Measurements from ENCODE around the gene FHIT. TPM values are rescaled to one million over a fixed set of nuclear protein-coding genes. Genes with fewer than 3 reads are reported as not detected.

Gene FHIT
- total RNA-seq, 4 donors from 2014 or later = 7.5 to 20.1 (median 13.5) TPM

DNA sequence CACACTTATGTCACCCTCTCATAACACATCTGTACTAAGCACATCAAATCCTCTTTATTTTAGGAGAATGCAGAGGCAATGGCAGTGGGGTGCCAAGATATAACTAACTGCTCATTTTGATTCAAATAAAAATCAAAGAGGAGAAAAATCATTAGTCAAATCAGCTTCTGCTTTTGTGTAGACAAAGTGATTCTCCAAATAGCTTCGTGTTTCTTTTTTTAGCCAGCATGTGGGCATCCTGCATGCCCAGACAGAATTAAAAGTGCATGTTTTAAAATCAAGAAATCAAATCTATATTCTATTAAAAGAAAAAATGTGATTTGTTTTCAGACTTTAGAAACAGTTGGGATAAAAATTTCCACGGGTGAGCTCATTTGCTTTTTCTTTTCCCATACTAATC lies 1440.1 kb downstream of the FHIT start:
- Histone ChIP-seq H3K9me3 (no peaks in the 10 kb centered on the region), H3K4me1 (peaks cover 0 to 4% (median 1%) of the 10 kb centered on the region in 4 donors), H3K36me3 (no peaks in the 10 kb centered on the region), H3K4me3 (no peak overlapping the region), H3K27me3 (no peaks in the 10 kb centered on the region), H3K27ac (no peak overlapping the region)
- intact Hi-C loops (cut with DNase I; ENCODE audit: low total_unique reads) (no loop called here), in situ Hi-C loops (cut with MboI; ENCODE audit: low pct_ligation_motif_present in 1 of 4, low pct_unique_long_range_greater_than_20kb in 1 of 4, low sequenced_read_pairs in 3 of 4) (no loop called here)
- no peak for TF ChIP-seq POLR2AphosphoS5 (IDR thresholded peaks at IDR 0.05)
- no peak for TF ChIP-seq POLR2A (IDR thresholded peaks at IDR 0.05)
- no peak for TF ChIP-seq EP300 (IDR thresholded peaks at IDR 0.05; ENCODE audit: low read depth)
- TF ChIP-seq, protein P1, sequence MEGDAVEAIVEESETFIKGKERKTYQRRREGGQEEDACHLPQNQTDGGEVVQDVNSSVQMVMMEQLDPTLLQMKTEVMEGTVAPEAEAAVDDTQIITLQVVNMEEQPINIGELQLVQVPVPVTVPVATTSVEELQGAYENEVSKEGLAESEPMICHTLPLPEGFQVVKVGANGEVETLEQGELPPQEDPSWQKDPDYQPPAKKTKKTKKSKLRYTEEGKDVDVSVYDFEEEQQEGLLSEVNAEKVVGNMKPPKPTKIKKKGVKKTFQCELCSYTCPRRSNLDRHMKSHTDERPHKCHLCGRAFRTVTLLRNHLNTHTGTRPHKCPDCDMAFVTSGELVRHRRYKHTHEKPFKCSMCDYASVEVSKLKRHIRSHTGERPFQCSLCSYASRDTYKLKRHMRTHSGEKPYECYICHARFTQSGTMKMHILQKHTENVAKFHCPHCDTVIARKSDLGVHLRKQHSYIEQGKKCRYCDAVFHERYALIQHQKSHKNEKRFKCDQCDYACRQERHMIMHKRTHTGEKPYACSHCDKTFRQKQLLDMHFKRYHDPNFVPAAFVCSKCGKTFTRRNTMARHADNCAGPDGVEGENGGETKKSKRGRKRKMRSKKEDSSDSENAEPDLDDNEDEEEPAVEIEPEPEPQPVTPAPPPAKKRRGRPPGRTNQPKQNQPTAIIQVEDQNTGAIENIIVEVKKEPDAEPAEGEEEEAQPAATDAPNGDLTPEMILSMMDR (IDR thresholded peaks at IDR 0.05) = no peak
- no peak for DNase-seq
- WGBS, 2 donors (ENCODE audit: low coverage in 1 of 2) = 77 to 79% methylated on average over 2 of the region's 2 CpGs

DNA sequence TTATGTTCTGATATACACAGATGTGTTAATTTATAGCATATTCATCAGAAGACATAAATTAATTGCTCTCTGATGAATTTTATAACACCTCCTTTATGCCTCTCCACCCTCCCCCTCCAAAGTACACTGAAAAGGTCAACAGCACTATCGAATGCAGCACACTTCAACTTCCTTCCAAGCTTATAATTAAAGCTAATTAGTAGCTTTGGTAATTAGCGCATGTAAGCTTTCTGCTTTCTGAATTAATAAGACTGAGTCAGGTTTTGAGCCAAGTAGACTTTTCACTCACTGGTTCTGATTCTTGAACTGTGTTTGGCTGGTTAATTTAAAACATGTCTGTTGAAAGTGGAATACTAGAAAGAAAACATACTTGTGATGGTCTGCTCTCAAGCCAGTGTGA lies 1440.6 kb downstream of the FHIT start:
- peaks cover 0 to 4% (median 1%) of the 10 kb centered on the region in 4 donors for H3K4me1 ChIP-seq
- H3K4me3 ChIP-seq = no peak overlapping the region
- H3K36me3 ChIP-seq = no peaks in the 10 kb centered on the region
- DNase-seq = no peak
- H3K27ac ChIP-seq = no peak overlapping the region
- 70 to 72% methylated on average over 2 of the region's 2 CpGs for WGBS, 2 donors (ENCODE audit: low coverage in 1 of 2)
- in situ Hi-C loops (cut with MboI; ENCODE audit: low pct_ligation_motif_present in 1 of 4, low pct_unique_long_range_greater_than_20kb in 1 of 4, low sequenced_read_pairs in 3 of 4) (no loop called here), intact Hi-C loops (cut with DNase I; ENCODE audit: low total_unique reads) (no loop called here)
- TF ChIP-seq POLR2AphosphoS5 (IDR thresholded peaks at IDR 0.05) (no peak), EP300 (IDR thresholded peaks at IDR 0.05; ENCODE audit: low read depth) (no peak), POLR2A (IDR thresholded peaks at IDR 0.05) (no peak)
- TF ChIP-seq, protein P1 (IDR thresholded peaks at IDR 0.05) = no peak
- H3K27me3 ChIP-seq = no peaks in the 10 kb centered on the region
- no peaks in the 10 kb centered on the region for H3K9me3 ChIP-seq

DNA sequence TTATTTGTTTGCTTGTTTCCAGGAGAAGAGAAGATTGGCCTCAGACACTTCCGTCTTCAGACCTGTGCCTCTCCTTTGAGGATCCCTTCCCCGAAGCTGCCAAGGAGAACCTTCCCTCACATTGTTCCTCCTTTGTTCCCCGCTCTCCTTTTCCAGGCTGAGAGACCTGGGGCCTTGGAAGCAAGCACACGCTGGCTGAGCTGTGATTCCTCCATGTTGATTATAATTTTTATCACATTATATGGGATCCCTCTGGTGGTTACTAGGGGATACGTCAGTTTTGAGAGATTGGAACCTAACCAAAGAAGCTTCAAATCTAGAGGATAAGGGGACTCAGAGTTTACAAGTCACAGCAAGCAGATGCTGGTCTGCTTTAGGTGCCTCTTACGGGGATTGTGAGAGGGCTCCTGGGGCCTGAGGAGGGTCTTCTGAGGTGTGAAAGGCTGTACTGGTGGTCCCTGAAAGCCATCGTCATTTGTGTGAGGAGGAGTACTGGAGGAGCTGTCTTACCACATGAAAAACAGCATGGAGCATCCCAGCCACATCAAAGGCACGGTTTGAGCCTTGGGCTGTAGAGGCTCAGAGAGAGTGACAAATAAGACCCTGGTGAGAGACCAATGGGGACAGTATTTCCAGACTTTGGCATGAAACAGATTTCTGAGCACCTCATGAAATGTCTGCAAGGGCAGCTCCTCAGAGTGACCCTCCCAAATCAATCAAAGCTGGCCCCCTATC lies 1441.4 kb downstream of the FHIT start:
- no peak for DNase-seq

DNA sequence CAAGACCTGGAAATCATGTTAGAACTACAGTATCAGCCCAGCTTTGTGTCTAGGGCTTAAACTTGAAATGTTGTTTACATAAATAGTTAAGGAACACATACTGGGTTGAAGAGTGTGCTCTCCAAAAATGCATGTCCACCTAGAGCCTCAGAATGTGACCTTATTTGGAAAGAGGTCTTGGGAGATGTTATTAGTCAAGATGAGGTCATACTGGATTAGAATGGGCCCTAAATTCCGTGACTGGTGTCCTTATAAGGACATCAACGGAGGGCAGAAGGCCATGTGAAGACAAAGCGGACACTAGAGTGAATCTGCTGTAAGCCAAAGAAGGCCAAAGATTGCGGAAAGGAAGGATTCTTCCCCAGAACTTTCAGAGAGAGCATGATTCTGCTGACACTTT lies 1442.2 kb downstream of the FHIT start:
- intact Hi-C loops (cut with DNase I; ENCODE audit: low total_unique reads) (no loop called here), in situ Hi-C loops (cut with MboI; ENCODE audit: low pct_ligation_motif_present in 1 of 4, low pct_unique_long_range_greater_than_20kb in 1 of 4, low sequenced_read_pairs in 3 of 4) (no loop called here)
- no peaks in the 10 kb centered on the region for H3K9me3 ChIP-seq
- no peak for TF ChIP-seq POLR2A (IDR thresholded peaks at IDR 0.05)
- TF ChIP-seq, protein P1 (IDR thresholded peaks at IDR 0.05) = no peak
- no peak for TF ChIP-seq POLR2AphosphoS5 (IDR thresholded peaks at IDR 0.05)
- no peak for TF ChIP-seq EP300 (IDR thresholded peaks at IDR 0.05; ENCODE audit: low read depth)
- WGBS, 2 donors (ENCODE audit: low coverage in 1 of 2) = 79 to 83% methylated on average over 3 to 4 of the region's 4 CpGs
- no peak overlapping the region for H3K4me3 ChIP-seq
- no peak overlapping the region for H3K27ac ChIP-seq
- DNase-seq = no peak
- H3K36me3 ChIP-seq = no peaks in the 10 kb centered on the region
- H3K4me1 ChIP-seq = peaks cover 0 to 4% (median 1%) of the 10 kb centered on the region in 4 donors
- H3K27me3 ChIP-seq = no peaks in the 10 kb centered on the region

More for the DNA sequence above, 1441.4 kb downstream of the FHIT start:
- Histone ChIP-seq H3K4me3 (no peak overlapping the region), H3K9me3 (no peaks in the 10 kb centered on the region), H3K27ac (peak overlapping the region in 1 of 4 donors; percentile 36), H3K36me3 (no peaks in the 10 kb centered on the region), H3K27me3 (no peaks in the 10 kb centered on the region), H3K4me1 (peaks cover 0 to 4% (median 1%) of the 10 kb centered on the region in 4 donors)
- intact Hi-C loops (cut with DNase I; ENCODE audit: low total_unique reads) (no loop called here), in situ Hi-C loops (cut with MboI; ENCODE audit: low pct_ligation_motif_present in 1 of 4, low pct_unique_long_range_greater_than_20kb in 1 of 4, low sequenced_read_pairs in 3 of 4) (no loop called here)
- no peak for TF ChIP-seq POLR2A (IDR thresholded peaks at IDR 0.05)
- TF ChIP-seq, protein P1 (IDR thresholded peaks at IDR 0.05) = peak in 4 of 5 experiments; percentile 30 to 52 (median 42)
- no peak for TF ChIP-seq POLR2AphosphoS5 (IDR thresholded peaks at IDR 0.05)
- no peak for TF ChIP-seq EP300 (IDR thresholded peaks at IDR 0.05; ENCODE audit: low read depth)
- WGBS, 2 donors (ENCODE audit: low coverage in 1 of 2) = 62% methylated on average over 8 of the region's 8 CpGs; no CpG with 5 or more reads in 1 of the 2 donors

Measured in transverse colon (tissue), 4 donors.